ENCODE data around the gene COLEC12.

DNA sequence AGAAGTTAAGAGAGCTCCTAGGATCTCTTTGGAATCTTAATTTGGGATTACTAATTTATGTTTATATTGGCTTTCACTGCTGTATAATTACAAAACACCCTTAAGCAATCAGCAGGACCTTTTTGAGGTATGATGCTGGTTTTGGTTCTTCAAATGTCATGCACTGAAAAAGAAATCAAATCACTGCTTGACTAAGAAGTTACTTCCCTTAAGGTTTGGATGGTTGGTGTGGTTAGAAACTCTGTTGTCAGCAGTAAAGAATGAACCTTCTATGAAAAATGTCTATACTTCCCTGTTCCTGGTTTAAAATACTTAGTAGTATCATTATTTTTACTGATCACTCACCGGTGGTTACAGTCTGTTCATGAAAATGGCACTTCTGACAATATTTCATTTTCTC, 5.5 kb downstream of the COLEC12 start:
- TF ChIP-seq, protein P1, sequence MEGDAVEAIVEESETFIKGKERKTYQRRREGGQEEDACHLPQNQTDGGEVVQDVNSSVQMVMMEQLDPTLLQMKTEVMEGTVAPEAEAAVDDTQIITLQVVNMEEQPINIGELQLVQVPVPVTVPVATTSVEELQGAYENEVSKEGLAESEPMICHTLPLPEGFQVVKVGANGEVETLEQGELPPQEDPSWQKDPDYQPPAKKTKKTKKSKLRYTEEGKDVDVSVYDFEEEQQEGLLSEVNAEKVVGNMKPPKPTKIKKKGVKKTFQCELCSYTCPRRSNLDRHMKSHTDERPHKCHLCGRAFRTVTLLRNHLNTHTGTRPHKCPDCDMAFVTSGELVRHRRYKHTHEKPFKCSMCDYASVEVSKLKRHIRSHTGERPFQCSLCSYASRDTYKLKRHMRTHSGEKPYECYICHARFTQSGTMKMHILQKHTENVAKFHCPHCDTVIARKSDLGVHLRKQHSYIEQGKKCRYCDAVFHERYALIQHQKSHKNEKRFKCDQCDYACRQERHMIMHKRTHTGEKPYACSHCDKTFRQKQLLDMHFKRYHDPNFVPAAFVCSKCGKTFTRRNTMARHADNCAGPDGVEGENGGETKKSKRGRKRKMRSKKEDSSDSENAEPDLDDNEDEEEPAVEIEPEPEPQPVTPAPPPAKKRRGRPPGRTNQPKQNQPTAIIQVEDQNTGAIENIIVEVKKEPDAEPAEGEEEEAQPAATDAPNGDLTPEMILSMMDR (optimal IDR thresholded peaks at IDR 0.05 in 1 of 3, IDR thresholded peaks at IDR 0.05 in 1 of 3, conservative IDR thresholded peaks at IDR 0.05 in 1 of 3; ENCODE audit: extremely low read depth in 1 of 3, insufficient read depth in 2 of 3, low read length in 3 of 3), result no peak
- no peak for TF ChIP-seq EZH2 (IDR thresholded peaks at IDR 0.05; ENCODE audit: low read length)

All from keratinocyte (primary cell).